GM13976 (cell line): ENCODE measurements around the gene GABBR2.
"Not testable (repeated sequence)": the region's sequence is repeated elsewhere in the genome, so short reads cannot be mapped to it uniquely, and the experiment has no call there.

ENCODE experiments used
- DNase-seq: peaks from one replicate; pipeline ENCODE4 v3.0.0; 2012; ENCODE audit warnings: low spot score
- CTCF ChIP-seq: IDR thresholded peaks from 2 replicates; pipeline ENCODE4 v1.5.1; 2012; ENCODE audit warnings: borderline replicate concordance, mild to moderate bottlenecking; ENCODE audit not compliant: insufficient read depth; ENCODE audit errors: extremely low read depth, missing control alignments, control extremely low read depth
- in situ Hi-C: fragments of 300-500 bp; cut with MboI; formaldehyde crosslinking; loops from one replicate; pipeline ENCODE4 v1.12.0; 2022; ENCODE audit warnings: low sequenced_read_pairs, mixed read lengths, inconsistent platforms; ENCODE audit not compliant: unreplicated experiment

Gene GABBR2

GRCh38 chr9:98690686-98691085, 18.0 kb downstream of the GABBR2 start:
- TF ChIP-seq CTCF: no peak
- in situ Hi-C loops: no loop called here
- DNase-seq: no peak

GRCh38 chr9:98688710-98689495, 19.8 kb downstream of the GABBR2 start:
- no peak for DNase-seq
- in situ Hi-C loops: no loop called here
- TF ChIP-seq CTCF: no peak

- DNase-seq: no peak
- no peak for TF ChIP-seq CTCF
- in situ Hi-C loops: no loop called here
These were observed 20.8 kb downstream of the GABBR2 start for GRCh38 chr9:98687911-98688310.

- in situ Hi-C loops: no loop called here
- no peak for TF ChIP-seq CTCF
- no peak for DNase-seq
These were observed 21.5 kb downstream of the GABBR2 start for GRCh38 chr9:98686961-98687855.

GRCh38 chr9:98684816-98685215, 23.9 kb downstream of the GABBR2 start:
- in situ Hi-C loops, DNase-seq: not testable (repeated sequence)

- DNase-seq: no peak
These were observed 30.4 kb downstream of the GABBR2 start for GRCh38 chr9:98678244-98678842.

More at GRCh38 chr9:98678244-98678842, 30.4 kb downstream of the GABBR2 start:
- TF ChIP-seq CTCF: no peak
- in situ Hi-C loops: no loop called here
